SK-N-MC (cell line): ENCODE data around the gene CTPS2.

Experiments
- EZH2 ChIP-seq: fragments of 200-600 bp; sonication (generic); IDR thresholded peaks from one replicate; pipeline ENCODE4 v1.6.1; 2017; ENCODE audit warnings: antibody characterized with exemption
- POLR2AphosphoS5 ChIP-seq: IDR thresholded peaks from 2 replicates; pipeline ENCODE4 v1.6.1; 2012; ENCODE audit warnings: mild to moderate bottlenecking, low read depth, low read length, borderline replicate concordance

GRCh38 chrX:16635596-16635995, 76.9 kb downstream of the CTPS2 start:
- no peak for TF ChIP-seq EZH2
- no peak for TF ChIP-seq POLR2AphosphoS5
